Neuronal stem cell (in vitro differentiated cells): ENCODE measurements around the gene SEMA4F.

Experiments
- DNase-seq: peaks from one replicate; pipeline ENCODE4 v3.0.0-alpha.2; 2013; ENCODE audit warnings: low spot score
- H2AFZ ChIP-seq: one replicate; pipeline ENCODE4 v1.6.1; 2013; ENCODE audit warnings: mild to moderate bottlenecking, low read length, inconsistent platforms
- H2AK5ac ChIP-seq: 2 replicates; pipeline ENCODE4 v1.6.1; 2013; ENCODE audit warnings: low read depth, mild to moderate bottlenecking, inconsistent platforms, low read length, moderate library complexity, mixed read lengths
- H2BK120ac ChIP-seq: 2 replicates; pipeline ENCODE4 v1.6.1; 2013; ENCODE audit warnings: low read depth, mild to moderate bottlenecking, inconsistent platforms, low read length, moderate library complexity, mixed read lengths
- H2BK12ac ChIP-seq: one replicate; pipeline ENCODE4 v1.6.1; 2013; ENCODE audit warnings: low read length, inconsistent platforms
- H2BK15ac ChIP-seq: 2 replicates; pipeline ENCODE4 v1.6.1; 2013; ENCODE audit warnings: mild to moderate bottlenecking, low read length, inconsistent platforms, mixed read lengths
- H2BK5ac ChIP-seq: one replicate; pipeline ENCODE4 v1.6.1; 2013; ENCODE audit warnings: inconsistent platforms, mild to moderate bottlenecking, low read length, moderate library complexity
- H3K14ac ChIP-seq: one replicate; pipeline ENCODE4 v1.6.1; 2013; ENCODE audit warnings: low read length, inconsistent platforms
- H3K18ac ChIP-seq: 2 replicates; pipeline ENCODE4 v1.6.1; 2013; ENCODE audit warnings: low read length, inconsistent platforms
- H3K23ac ChIP-seq: 2 replicates; pipeline ENCODE4 v1.6.1; 2013; ENCODE audit warnings: low read depth, mild to moderate bottlenecking, mixed read lengths, low read length, inconsistent platforms; ENCODE audit not compliant: poor library complexity
- H3K27ac ChIP-seq: replicated peaks from 3 replicates; pipeline ENCODE4 v1.5.1; 2013; ENCODE audit warnings: low read length, inconsistent platforms
- H3K27me3 ChIP-seq, 3 experiments: 2 replicates each; pipeline ENCODE4 v1.6.1; 2013; ENCODE audit warnings: low read length in 3 of 3, mild to moderate bottlenecking in 2 of 3, inconsistent platforms in 1 of 3, low read depth in 1 of 3, mixed read lengths in 1 of 3, moderate library complexity in 1 of 3; ENCODE audit not compliant: control insufficient read depth in 3 of 3, insufficient read depth in 3 of 3
- H3K36me3 ChIP-seq, 2 donors: replicated peaks in 1 of 2; 2 replicates each; pipeline ENCODE4 v1.6.1; 2013; ENCODE audit warnings: low read length in 2 of 2; ENCODE audit not compliant: control insufficient read depth in 2 of 2, insufficient read depth in 2 of 2
- H3K4ac ChIP-seq: 2 replicates; pipeline ENCODE4 v1.6.1; 2013; ENCODE audit warnings: inconsistent platforms, mild to moderate bottlenecking, low read length, moderate library complexity
- H3K4me1 ChIP-seq, 2 donors: 1 replicate in 1 of 2; 2 replicates in 1 of 2; pipeline ENCODE4 v1.6.1; 2013; ENCODE audit warnings: low read length in 2 of 2, low read depth in 1 of 2; ENCODE audit not compliant: control insufficient read depth in 2 of 2, insufficient read depth in 1 of 2
- H3K4me2 ChIP-seq: one replicate; pipeline ENCODE4 v1.6.1; 2013; ENCODE audit warnings: mild to moderate bottlenecking, low read length, inconsistent platforms; ENCODE audit not compliant: insufficient read depth, poor library complexity, severe bottlenecking
- H3K4me3 ChIP-seq, 2 donors: 2 replicates each; pipeline ENCODE4 v1.5.1; 2013; ENCODE audit warnings: low read length in 2 of 2, mild to moderate bottlenecking in 2 of 2, inconsistent platforms in 1 of 2, moderate library complexity in 1 of 2
- H3K79me1 ChIP-seq: one replicate; pipeline ENCODE4 v1.6.1; 2013; ENCODE audit warnings: low read depth, mild to moderate bottlenecking, inconsistent platforms, low read length, moderate library complexity
- H3K9ac ChIP-seq: one replicate; pipeline ENCODE4 v1.6.1; 2013; ENCODE audit warnings: mild to moderate bottlenecking, low read depth, low read length, inconsistent platforms; ENCODE audit not compliant: poor library complexity
- H3K9me3 ChIP-seq, 2 donors: replicated peaks in 1 of 2; 2 replicates each; pipeline versions ENCODE3 to v1.6.1; 2013; ENCODE audit warnings: low read length in 2 of 2, mild to moderate bottlenecking in 2 of 2, inconsistent platforms in 1 of 2, low read depth in 1 of 2, mixed read lengths in 1 of 2, moderate library complexity in 1 of 2; ENCODE audit not compliant: control insufficient read depth in 2 of 2, insufficient read depth in 1 of 2
- H4K8ac ChIP-seq: one replicate; pipeline ENCODE4 v1.6.1; 2013; ENCODE audit warnings: low read depth, mild to moderate bottlenecking, inconsistent platforms, low read length, moderate library complexity
- H4K91ac ChIP-seq: one replicate; pipeline ENCODE4 v1.6.1; 2013; ENCODE audit warnings: low read length, low read depth, mild to moderate bottlenecking, inconsistent platforms; ENCODE audit not compliant: poor library complexity
- WGBS, 2 donors: extraction: QIAGEN DNeasy Blood & Tissue Kit; methylation state at CpG; one replicate each; pipeline ENCODE4 v1.1.7; 2013; ENCODE audit warnings: missing lambda C conversion rate in 2 of 2, mixed read lengths in 1 of 2; ENCODE audit not compliant: insufficient read length in 2 of 2, insufficient replicate concordance in 1 of 2; ENCODE audit errors: extremely low coverage in 2 of 2; 5-methylcytosine and 5-hydroxymethylcytosine counted together

The SEMA4F gene

DNA sequence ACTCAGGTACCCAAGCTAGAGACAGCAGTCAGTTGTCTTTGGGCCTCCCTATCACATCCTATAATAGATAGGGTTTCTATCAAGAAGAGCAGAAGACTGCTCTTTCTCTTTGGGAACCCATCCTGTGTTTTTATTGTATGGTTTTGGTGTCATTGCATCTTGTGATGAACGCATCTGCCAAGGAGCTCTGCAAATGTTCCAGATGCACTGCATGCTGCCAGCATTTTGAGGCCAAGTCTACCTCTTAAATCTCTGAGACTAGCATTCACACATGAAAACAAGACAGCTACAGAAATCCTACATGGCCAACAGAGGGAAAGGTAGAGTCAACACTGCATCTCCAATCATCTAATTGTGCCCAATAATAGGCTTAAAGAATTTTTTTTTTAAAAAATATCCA lies 14.0 kb downstream of the SEMA4F start:
- DNase-seq, result no peak
- no peak overlapping the region for H3K4me3 ChIP-seq
- no peaks in the 10 kb centered on the region for H3K79me1 ChIP-seq
- H3K9me3 ChIP-seq, result no peaks in the 10 kb centered on the region
- H3K4me2 ChIP-seq, result no peak overlapping the region
- H3K23ac ChIP-seq, result no peak overlapping the region
- H4K8ac ChIP-seq, result no peak overlapping the region
- H3K14ac ChIP-seq, result no peak overlapping the region
- no peak overlapping the region for H2AK5ac ChIP-seq
- no peak overlapping the region for H3K9ac ChIP-seq
- H3K27ac ChIP-seq, result no peak overlapping the region
- no peaks in the 10 kb centered on the region for H3K36me3 ChIP-seq
- no peak overlapping the region for H2BK15ac ChIP-seq
- no peak overlapping the region for H4K91ac ChIP-seq
- H2BK12ac ChIP-seq, result no peak overlapping the region
- no peaks in the 10 kb centered on the region for H3K27me3 ChIP-seq
- H3K4ac ChIP-seq, result no peak overlapping the region
- H2AFZ ChIP-seq, result no peak overlapping the region
- H2BK120ac ChIP-seq, result no peak overlapping the region
- WGBS, 2 donors, result no CpG with 5 or more reads among the region's 1 CpG
- no peak overlapping the region for H2BK5ac ChIP-seq
- no peaks in the 10 kb centered on the region for H3K4me1 ChIP-seq
- H3K18ac ChIP-seq, result no peak overlapping the region

DNA sequence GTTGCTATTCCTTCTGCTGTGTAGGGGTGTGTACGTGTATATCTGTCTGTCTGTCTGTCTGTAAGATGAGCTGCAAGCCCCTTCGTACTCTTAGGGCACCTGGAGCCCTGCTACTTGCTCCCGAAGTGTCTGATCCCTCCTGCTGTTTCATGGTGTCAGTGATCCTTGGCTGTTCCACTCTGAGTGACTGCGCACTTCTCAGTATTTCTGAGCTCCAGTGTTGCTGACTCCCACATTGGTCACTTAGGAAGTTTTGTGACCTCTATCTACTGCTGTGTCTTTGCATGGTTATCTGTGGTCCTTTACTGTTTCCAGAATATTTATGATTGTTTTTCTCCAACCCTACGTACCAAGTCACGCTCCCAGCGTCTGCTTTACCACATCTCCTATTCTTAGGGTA lies 16.2 kb downstream of the SEMA4F start:
- no peak overlapping the region for H4K8ac ChIP-seq
- no peak overlapping the region for H4K91ac ChIP-seq
- H3K27ac ChIP-seq, result no peak overlapping the region
- no peaks in the 10 kb centered on the region for H3K4me1 ChIP-seq
- H3K14ac ChIP-seq, result no peak overlapping the region
- H2BK120ac ChIP-seq, result no peak overlapping the region
- no peak for DNase-seq
- H3K4ac ChIP-seq, result no peak overlapping the region
- H3K18ac ChIP-seq, result no peak overlapping the region
- no peak overlapping the region for H2BK5ac ChIP-seq
- no peak overlapping the region for H3K23ac ChIP-seq
- H2BK12ac ChIP-seq, result no peak overlapping the region
- H2AK5ac ChIP-seq, result no peak overlapping the region
- no peak overlapping the region for H2AFZ ChIP-seq
- no peak overlapping the region for H3K4me3 ChIP-seq
- H2BK15ac ChIP-seq, result no peak overlapping the region
- peaks cover 2 to 8% of the 10 kb centered on the region in 2 donors for H3K36me3 ChIP-seq
- H3K9ac ChIP-seq, result no peak overlapping the region
- H3K9me3 ChIP-seq, result no peaks in the 10 kb centered on the region
- no CpG with 5 or more reads among the region's 7 CpGs for WGBS, 2 donors
- H3K79me1 ChIP-seq, result no peaks in the 10 kb centered on the region
- no peaks in the 10 kb centered on the region for H3K27me3 ChIP-seq
- no peak overlapping the region for H3K4me2 ChIP-seq

- Histone ChIP-seq H2AK5ac (no peak overlapping the region), H4K91ac (no peak overlapping the region), H2BK5ac (no peak overlapping the region), H3K36me3 (peaks cover 11 to 21% of the 10 kb centered on the region in 2 donors), H3K23ac (peak overlapping the region; percentile 21), H2BK120ac (no peak overlapping the region), H3K14ac (no peak overlapping the region), H3K27ac (no peak overlapping the region), H4K8ac (no peak overlapping the region), H3K9ac (no peak overlapping the region), H3K4me3 (no peak overlapping the region), H3K4ac (no peak overlapping the region), H3K4me1 (no peaks in the 10 kb centered on the region), H3K79me1 (no peaks in the 10 kb centered on the region), H3K27me3 (no peaks in the 10 kb centered on the region), H2BK12ac (no peak overlapping the region), H2AFZ (no peak overlapping the region), H3K9me3 (no peaks in the 10 kb centered on the region), H3K4me2 (no peak overlapping the region), H3K18ac (no peak overlapping the region), H2BK15ac (no peak overlapping the region)
- no peak for DNase-seq
Measured at GRCh38 chr2:74671479-74671878, 17.4 kb downstream of the SEMA4F start.

DNA sequence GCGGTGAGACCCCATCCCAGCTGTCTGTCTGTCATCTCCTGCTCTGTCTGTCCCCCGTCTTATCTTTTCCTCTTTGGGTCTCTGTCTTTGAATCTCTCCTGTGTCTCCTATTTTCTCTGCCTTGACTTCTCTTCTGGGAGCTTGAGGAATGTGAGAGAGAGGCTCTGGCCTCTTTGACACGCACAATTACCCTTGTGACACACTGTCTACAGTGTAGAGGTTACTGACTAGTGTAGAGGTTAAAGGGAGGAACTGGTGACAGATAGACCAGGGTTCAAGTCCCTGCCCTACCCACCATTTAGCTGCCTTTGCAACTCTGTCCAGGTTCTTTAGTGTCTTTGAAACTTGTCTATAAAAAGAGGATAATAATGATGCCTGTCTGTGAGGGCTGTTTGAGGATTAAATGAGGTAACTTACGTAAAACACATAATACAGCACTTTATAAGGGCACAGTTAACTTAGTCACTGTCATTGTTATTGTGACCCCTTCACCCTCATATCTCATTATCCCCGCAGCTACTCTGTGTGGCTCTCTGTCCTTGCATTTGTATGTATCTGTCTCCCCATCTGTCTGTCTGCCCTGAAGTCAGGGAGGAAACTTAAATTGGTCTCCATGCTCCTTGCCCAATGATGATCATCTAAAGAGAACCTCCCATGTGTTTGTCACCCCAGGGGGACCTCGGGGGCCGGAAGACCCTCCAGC lies 19.9 kb downstream of the SEMA4F start:
- no peak overlapping the region for H2BK5ac ChIP-seq
- H2BK15ac ChIP-seq, result no peak overlapping the region
- H3K9ac ChIP-seq, result no peak overlapping the region
- no peaks in the 10 kb centered on the region for H3K9me3 ChIP-seq
- DNase-seq, result no peak
- H3K79me1 ChIP-seq, result no peaks in the 10 kb centered on the region
- H4K8ac ChIP-seq, result no peak overlapping the region
- no peak overlapping the region for H2BK12ac ChIP-seq
- H3K23ac ChIP-seq, result no peak overlapping the region
- no peak overlapping the region for H3K4me3 ChIP-seq
- no peak overlapping the region for H3K14ac ChIP-seq
- no peak overlapping the region for H4K91ac ChIP-seq
- H2BK120ac ChIP-seq, result no peak overlapping the region
- H2AFZ ChIP-seq, result no peak overlapping the region
- H3K4me1 ChIP-seq, result peaks cover 2 to 3% of the 10 kb centered on the region in 2 donors
- H3K27me3 ChIP-seq, result no peaks in the 10 kb centered on the region
- H3K27ac ChIP-seq, result no peak overlapping the region
- no peak overlapping the region for H3K4ac ChIP-seq
- no CpG with 5 or more reads among the region's 7 CpGs for WGBS, 2 donors
- no peak overlapping the region for H3K18ac ChIP-seq
- H3K36me3 ChIP-seq, result peaks cover 11 to 27% of the 10 kb centered on the region in 2 donors
- H2AK5ac ChIP-seq, result no peak overlapping the region
- no peak overlapping the region for H3K4me2 ChIP-seq
